GM21619 (cell line): ENCODE measurements around the gene DEAF1.
"Not testable (repeated sequence)": the region's sequence is repeated elsewhere in the genome, so short reads cannot be mapped to it uniquely, and the experiment has no call there.

Experiments
- ATAC-seq: cut with Tn5 transposase; IDR thresholded peaks from one replicate; pipeline ENCODE4 v1.9.1; 2021; ENCODE audit not compliant: unreplicated experiment

Gene DEAF1

DNA sequence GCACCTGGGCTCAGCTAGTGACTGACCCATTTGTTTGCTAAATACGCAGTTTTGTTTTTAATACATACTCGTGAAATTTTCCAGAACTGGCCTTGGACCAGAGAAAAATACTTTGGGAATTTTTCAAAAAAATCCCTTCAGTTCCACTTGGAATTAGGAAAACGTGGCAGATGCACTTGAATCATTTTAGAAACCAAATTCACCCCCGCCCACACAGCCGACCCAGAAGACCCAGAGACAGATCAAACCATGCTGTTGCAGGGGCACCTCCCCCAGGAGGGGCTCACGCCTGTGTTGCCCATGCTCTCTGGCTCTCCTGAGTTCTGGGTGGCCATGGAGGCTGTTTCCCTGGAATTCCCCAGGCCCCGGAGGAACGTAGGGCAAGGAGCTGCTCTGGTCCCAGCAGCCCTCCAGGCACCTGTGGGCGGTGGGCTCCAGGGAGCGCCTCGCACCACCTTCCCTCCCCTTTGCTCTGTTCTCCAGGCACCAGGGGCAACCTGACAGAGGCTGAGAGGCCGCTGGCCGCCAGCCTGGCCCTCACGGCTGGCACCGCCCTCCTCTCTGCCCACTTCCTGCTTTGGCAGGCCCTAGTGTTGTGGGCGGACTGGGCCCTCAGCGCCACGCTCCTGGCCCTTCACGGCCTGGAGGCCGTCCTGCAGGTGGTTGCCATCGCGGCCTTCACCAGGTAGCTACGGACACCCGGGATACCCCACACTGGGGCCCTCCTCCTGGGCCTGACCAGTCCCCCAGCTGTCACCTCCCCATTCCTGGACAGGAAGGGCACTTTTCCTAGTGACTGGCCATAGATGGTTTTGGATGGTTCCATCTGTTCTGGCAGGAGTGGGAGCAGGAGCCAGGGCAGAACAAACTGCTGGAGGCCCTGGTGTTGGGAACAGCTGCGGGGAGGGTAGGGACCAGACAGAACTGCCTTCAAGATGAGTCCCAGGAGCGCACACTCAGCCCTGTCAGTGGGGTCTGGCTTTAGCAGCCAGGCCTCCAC lies 7.7 kb upstream of the DEAF1 start:
- no peak for ATAC-seq

DNA sequence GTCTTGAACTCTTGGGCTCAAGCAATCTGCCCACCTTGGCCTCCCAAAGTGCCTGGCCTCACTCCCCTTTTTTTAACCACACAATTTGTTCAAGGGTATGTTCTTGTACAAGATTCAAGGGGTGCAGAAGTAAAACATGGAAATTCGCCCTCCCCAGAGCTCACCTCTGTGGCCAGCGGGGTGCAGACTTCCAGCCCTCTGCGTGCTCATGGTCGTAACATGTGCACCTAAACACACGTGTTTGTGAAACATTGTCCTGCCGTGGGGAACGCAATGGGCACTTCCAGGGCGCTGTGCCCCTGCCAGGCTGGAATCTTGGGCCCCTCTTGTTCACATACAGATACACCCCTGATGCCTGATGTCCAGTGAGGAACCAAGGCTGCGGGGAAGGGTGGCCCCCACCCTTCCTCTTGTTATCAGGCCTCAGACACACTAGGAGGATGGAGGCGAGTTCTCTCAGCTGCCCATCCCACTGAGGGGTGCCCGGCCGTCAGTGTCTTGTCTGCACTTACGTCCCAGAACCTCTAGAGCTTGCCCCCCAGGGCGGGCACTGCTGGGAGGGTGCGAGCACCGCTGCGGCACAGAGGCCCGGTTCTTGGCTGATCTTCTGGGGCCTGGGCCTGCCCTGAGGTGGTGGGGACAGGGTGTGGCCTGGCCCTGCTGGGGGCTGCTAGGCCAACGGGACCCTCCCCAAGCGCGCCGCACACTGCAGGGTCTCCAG lies 6.9 kb upstream of the DEAF1 start:
- no peak for ATAC-seq

DNA sequence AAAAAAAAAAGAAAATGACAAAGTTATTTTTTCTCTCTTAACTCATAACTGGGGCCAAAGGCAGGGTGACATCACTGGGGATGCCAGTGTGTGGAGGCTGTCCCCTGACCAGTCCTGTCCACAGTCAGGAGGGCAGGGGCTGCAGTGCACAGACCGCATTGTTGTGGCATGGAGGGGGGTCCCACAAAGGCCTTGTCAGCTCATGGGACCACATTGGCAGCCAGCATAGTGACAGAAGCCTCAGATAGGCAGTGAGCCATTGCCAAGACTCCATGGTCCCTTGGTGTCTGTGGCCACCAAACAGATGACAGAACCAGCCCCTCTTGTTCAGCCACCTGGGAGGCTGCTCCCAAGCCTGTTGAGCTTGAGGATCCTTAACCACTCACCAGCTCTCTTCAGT lies 4.7 kb upstream of the DEAF1 start:
- ATAC-seq: no peak

DNA sequence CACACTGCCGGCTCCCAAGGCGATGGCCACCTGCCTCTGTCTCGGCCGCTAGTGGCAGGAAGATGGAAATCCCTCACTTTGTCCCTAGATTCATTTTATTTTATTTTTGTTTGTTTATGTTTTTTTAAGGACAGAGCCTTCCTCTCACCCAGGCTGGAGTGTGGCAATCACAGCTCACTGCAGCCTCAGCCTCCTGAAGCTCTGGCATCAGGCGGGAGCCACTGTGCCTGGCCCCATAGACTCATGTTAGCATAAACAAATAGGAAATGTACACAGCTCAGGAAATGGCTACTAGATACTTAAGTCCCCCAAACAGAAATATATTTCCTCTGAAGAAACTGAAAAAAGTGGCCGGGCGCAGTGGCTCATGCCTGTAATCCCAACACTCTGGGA lies 4.1 kb upstream of the DEAF1 start:
- ATAC-seq: no peak

DNA sequence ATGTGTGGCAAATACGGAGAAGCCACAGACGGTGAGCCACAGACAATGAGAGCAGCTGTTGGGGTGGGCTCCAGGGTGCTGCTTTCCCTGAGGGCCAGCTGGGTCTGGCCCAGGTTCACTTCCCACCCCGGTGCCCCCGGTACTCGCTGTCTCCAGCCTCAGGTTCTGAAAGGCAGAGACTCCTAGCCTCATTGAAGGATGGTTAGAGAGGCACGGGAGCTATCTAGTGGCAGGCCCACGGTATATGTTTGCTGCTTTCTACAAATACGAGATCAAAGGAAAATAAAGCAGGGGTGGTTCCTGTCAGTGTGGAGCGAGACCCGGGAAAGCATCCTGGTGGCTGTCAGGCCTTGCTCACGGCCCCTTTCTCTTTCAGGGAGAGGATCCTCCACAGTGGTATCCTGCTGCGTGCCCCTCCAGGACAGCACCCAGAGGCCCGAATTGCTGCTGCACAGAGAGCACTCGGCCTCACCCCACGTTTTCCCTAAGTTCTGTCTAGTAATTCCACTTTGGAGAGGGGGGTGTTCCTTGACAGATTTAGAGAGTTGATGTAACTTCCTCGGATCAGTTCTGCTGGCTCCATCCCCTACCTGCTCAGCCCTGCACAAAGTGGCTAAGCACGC lies 3.6 kb upstream of the DEAF1 start:
- no peak for ATAC-seq

DNA sequence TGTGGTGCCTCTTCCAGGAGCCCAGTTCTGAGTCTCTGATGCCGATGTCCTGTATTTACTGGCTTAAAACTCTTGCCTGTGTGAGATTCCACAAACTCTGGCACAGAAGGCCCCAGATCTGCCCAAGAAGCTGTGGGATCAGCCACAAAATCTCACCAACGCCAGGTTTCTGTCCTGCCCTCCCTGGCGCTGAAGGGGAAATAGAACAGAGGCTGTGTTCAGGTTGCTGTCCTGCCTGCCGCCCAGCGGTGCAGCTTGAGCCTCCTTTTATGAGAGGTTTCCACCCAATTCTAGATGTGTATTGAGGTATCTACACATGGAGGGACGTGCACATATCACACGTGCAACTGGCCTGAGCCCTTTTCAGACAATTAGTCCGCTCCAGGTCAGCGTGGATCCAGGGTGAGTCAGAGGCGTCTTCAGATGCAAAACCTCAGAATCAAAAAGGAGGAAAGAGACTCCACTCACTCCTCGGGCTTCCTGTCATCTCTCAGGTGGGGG lies 2.8 kb upstream of the DEAF1 start:
- no peak for ATAC-seq

DNA sequence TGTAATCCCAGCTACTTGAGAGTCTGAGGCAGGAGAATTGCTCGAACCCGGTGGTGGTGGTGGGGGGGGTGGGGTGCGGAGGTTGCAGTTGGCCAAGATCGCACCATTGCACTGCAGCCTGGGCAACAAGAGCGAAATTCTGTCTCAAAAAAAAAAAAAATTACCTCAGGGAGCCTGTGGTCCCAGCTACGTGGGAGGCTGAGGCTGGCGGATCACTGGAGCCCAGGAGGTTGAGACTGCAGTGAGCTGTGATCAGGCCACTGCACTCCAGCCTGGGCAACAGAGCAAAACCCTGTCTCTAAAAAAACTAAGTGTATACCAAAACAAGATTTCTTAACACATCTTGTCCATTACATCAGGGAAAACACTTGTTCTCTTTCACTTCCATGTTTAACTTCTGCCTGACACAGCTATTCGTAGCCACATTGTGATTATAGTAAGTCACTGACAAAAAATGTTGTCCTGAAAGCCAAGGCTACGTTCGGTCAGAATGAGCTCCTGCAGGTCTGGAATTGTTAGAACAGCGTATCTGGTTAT lies 2.0 kb upstream of the DEAF1 start:
- ATAC-seq: no peak

DNA sequence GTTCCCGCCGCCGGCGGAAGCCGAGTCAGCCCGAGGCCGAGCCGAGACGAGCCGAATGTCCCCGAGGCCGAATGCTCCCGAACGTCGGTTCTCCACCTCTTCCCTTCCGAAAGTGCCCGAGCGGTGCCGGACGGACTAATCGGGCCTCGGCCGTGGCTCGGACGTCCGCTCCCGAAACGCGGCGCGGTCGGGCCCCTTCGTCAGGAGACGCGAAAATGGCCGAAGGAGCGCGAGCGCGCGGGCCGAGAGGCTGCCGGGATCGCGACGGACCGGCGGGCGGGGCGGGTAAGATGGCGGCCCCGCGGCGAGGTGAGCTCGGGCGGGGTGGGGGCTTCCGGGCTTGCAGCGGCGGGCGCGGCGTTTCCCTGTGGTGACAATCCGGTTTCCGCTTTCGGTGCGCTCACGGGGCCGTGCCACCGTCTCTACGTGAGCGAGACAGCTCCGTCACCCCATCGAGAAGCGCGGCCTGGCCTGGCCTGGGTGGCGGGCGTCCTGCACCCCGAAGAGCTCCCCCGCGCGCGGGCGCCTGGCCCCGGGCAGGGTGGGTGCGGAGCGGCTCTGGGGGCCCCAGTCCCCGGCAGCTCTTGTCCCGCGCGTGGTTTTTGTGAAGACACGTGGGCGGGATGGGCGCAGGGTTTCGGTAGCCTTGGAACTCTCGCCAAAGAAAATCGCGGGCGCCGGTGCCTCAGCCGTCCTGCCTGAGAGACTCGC lies 671 bp upstream of the DEAF1 start, which contains the start of gene TMEM80:
TMEM80 (plus strand) TSS at position 279 of the 711 bp plus-strand sequence; CDS start at position 291, 12 bp downstream.
- ATAC-seq: peak; percentile 67

DNA sequence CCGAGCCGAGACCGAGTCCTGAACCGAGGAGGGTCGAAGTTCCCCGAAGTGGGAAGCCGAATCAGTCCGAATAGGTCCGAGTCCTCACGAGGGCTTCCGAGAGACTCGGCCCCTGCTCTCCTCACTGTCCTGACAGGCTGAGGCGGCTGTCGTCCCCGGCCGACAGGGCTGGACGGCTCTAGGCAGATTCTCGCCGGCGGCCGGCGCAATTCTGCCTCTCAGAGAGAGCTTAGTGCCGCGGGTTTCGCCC lies 191 bp upstream of the DEAF1 start:
- ATAC-seq: no peak

DNA sequence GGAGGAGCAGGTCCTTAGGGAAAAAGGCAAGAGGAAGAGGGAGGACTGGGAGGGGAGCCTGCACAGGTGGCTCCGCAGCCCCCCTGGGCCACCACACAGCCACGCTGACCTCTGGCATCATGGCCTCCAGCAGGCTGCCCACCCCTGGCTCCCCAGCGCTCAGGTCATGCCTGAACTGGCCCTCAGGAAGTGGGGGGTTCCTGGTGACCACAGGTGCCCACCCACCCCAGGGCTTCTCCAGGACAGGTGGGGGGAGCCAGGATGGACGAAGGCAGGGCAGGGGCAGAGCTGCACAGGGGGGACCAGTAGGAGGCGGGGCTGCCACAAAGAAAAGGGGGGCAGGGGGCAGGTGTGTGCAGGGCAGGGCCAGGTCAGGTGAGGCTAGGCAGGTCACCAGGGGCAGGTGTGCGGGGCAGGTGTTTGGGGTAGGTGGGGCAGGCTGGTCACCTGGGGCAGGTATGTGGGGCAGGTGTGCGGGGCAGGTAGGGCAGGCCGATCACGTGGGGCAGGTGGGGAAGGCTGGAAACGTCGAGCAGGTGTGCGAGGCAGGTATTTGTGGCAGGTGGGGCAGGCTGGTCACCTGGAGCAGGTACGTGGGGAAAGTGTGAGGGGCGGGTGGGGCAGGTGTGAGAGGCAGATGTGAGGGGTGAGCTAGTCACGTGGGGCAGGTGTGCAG lies 997 bp downstream of the DEAF1 start:
- no peak for ATAC-seq

DNA sequence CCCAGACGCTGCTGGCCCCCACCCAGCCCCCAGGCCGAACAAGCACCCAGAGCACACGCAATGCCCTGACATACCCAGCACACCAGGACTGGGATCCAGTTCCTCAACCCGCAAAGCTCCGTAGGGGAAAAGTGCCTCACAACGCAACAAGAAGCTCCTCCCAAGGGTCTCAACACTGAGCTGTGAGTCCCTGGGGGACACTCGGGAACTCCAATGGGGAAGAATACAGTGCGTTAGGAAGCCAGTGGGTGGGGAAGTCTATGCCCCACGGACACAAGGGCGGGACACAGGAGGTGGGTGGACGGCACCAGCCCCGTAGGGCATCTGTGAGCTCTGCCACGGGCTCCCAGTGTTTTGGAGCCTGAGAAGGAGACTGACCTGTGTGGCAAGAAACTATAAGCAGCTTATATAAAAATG lies 1.6 kb downstream of the DEAF1 start:
- no peak for ATAC-seq

DNA sequence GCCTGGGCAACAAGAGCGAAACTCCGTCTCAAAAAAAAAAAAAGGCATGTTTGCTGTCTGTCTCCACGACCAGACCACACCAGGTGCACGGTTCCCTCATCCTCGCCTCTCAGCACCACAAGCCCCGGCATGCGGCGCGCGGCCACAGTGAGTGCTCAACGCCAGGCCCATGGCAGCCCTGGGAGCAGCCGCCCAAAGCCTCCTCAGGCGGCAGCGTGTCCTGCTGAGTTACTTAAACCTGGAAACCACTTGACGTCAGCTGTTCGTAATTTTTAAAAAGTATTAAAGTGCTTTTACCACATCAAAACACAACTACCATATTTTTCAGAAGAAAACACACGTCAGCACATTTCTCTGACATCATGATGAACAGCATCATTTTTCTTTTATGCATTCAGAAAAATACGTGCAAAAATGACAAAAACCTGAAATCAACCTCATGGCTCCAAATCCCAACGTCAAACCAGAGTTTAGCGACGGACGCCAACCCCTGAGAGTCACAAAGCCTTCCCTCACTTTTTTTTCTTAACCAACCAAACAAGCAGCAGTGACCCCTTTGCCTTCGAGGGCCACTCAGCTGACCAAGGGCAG lies 2.1 kb downstream of the DEAF1 start:
- ATAC-seq: no peak

DNA sequence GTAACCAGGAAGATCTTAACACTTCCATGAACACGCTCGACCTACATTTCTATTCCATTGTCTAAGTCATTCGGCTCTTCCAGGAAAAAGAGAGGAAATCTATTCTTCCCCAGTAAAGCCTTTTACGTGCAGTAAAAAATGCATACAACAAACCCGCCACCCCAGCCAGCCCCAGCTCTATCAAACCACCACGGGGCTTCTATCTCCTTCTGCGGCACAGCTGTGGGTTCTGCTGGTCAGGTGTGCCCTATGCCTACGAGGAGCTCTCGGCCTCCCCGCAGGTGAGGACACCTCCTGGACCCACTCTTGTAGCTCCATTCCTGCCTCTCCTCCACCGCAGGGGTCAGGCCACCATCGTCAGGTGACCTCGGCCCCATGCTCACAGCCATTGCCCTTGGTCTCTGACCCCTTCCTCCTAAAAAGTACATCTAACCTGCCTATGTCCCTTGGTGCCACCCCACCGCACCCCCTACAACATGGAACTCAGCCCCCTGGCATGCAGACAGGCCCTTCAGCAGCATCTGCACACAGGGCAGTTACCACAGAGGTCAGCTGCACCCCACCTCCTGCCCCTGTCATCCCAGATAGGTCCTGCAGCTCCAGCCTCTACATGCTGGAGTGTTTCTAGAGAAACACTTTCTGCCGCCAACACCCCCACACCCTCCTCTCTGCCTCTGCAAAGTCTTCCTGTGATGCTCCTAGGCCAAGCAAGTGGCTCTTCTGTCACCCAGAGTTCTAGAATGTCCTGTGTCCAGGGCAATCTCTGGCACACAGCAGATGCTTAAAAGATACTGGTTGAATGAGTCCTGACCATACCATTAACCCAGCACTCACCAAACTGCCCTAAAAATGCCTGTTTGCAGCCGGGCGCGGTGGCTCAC lies 3.1 kb downstream of the DEAF1 start:
- ATAC-seq: no peak

DNA sequence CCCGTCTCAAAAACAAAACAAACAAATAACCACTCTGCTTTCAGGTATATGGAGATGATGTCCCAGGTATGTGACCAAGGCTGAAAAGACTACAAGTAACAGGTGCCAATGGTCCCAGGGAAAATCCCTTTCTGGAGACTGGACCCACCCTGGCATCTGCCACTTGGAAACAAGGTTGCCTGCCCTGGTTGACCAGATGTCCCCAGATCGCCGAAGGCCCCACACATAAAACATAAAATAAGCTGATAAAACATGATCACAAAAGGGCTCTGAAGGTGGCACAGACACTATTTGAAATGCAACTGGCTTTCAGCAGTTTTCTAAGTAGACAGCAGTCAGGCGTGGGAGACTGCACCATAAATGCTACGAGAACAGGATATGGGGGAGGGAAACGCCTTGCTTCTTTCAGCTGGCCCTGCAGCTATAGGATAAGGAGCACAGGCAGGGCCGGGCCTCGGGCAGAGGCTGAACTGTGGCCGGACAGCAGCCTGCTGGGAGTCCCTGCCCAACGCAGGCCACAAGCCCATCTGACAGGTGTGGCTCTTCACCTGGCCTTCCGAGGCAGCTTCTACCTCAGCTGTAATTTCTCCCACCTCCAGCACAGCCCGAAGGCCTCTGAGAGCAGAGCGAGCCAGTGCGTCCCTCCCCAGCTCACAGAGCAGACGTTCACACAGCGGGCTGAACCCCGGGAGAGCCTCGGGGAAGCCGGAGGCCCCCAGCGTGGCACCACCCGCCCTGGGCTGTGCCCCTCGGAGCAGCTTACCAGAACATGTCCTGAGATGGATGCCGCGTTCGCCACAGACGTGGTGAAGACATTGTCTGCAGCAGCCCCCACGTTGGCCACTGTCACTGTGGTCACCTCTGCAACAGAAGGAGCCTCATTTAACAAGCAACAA lies 4.0 kb downstream of the DEAF1 start:
- no peak for ATAC-seq

DNA sequence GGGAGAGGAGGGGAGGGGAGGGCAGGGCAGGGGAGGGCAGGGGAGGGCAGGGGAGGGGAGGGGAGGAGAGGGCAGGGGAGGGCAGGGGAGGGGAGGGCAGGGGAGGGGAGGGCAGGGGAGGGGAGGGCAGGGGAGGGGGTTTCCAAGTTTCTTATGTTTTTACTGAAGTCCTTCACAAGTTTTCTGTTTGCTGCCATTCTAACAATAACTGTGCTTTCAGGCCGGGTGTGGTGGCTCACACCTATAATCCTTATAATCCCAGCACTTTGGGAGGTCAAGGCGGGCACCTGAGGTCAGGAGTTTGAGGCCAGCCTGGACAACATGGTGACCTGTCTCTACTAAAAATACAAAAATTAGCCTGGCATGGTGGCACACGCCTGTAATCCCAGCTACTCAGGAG lies 4.8 kb downstream of the DEAF1 start:
- ATAC-seq: not testable (repeated sequence)

DNA sequence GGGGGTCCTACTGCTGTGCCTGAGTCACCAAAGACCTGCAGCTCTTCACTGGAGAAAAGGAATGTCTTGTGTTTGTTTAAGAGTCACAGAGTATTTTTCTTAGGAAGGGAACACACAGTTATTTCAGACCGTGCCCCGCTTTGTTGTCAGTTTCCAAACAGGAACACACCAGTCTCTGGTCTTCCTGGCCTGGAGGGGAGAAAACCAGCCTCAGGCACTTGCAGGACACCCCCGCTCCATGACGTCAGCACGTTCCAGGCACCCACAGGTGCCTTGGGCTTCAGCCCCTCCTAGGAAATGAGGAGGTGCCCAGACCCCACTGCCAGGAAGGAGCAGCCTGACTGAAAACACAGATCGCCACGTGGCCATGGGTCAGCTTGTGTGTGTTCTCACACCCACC lies 5.4 kb downstream of the DEAF1 start:
- ATAC-seq: no peak

DNA sequence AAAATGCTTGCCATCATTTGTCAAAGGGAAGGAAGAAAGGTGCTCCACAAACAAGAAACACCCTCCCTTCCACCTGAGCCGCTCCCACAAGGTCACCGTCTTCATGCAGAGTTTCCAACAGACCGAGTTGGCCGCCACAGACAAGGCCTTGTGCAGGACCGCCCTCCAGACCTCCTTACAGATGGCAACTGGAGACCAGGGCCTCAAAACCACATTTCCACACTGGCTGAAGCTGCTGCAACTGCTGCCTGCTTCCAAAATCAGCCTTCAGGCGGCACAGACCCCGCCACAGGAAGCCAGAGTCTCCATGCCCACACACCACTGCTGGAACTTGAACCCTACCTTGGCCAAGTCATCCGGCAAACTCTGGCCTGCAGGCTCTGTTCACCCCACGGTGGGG lies 6.3 kb downstream of the DEAF1 start:
- ATAC-seq: no peak

DNA sequence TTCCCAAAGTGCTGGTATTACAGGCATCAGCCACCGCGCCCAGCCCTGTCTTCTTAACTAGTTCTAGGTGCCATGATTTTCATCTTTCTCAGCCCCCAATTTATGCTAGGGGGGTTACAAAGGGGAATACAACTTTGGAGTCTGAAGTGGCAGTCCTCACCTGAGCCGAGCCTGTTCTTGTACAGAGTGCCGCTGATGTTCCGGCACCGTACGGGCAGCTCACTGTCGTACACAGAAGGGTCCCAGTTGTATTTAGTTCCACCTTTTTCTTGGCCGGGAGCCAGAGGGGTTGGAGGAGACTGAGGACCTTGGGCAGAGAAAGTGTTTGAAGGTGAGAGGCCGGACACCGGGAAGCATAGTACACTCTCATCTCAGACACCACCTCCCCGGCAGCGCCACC lies 7.3 kb downstream of the DEAF1 start:
- no peak for ATAC-seq
